ENCODE data around the gene BABAM1.
A peak's percentile ranks its signal among the peaks of the same experiment; 100 is the strongest.
"Not testable (repeated sequence)": the region's sequence is repeated elsewhere in the genome, so short reads cannot be mapped to it uniquely, and the experiment has no call there.

BABAM1 gene

GRCh38 chr19:17275441-17276175, 8.4 kb downstream of the BABAM1 start:
- no peak for DNase-seq

GRCh38 chr19:17279436-17279835, 12.2 kb downstream of the BABAM1 start:
- DNase-seq: no peak

- DNase-seq: peak; percentile 38
Measured at GRCh38 chr19:17281391-17282304, 14.4 kb downstream of the BABAM1 start, which contains the start of gene ANKLE1. Gene ANKLE1, plus strand, starts transcription at chr19:17281901. Its CDS starts 20 bp downstream, at chr19:17281921.

GRCh38 chr19:17282488-17283125, 15.4 kb downstream of the BABAM1 start:
- DNase-seq: peak; percentile 68

- DNase-seq: no peak
Measured at GRCh38 chr19:17283504-17283996, 16.3 kb downstream of the BABAM1 start.

- no peak for DNase-seq
Measured at GRCh38 chr19:17285415-17286135, 18.3 kb downstream of the BABAM1 start.

GRCh38 chr19:17286263-17286662, 19.0 kb downstream of the BABAM1 start:
- DNase-seq: no peak

- no peak for DNase-seq
Measured at GRCh38 chr19:17286752-17287151, 19.5 kb downstream of the BABAM1 start.

GRCh38 chr19:17289489-17289888, 22.2 kb downstream of the BABAM1 start:
- no peak for DNase-seq

GRCh38 chr19:17292301-17293074, 25.2 kb downstream of the BABAM1 start:
- peak; percentile 68 for DNase-seq

GRCh38 chr19:17293605-17294004, 26.4 kb downstream of the BABAM1 start:
- DNase-seq: no peak

- peak; percentile 21 for DNase-seq
Measured at GRCh38 chr19:17294051-17294891, 27.0 kb downstream of the BABAM1 start.

GRCh38 chr19:17295551-17295950, 28.3 kb downstream of the BABAM1 start:
- not testable (repeated sequence) for DNase-seq

GRCh38 chr19:17296273-17296672, 29.0 kb downstream of the BABAM1 start:
- no peak for DNase-seq

- DNase-seq: no peak
Measured at GRCh38 chr19:17296976-17297375, 29.7 kb downstream of the BABAM1 start.

- DNase-seq: no peak
Measured at GRCh38 chr19:17300992-17301619, 33.9 kb downstream of the BABAM1 start.

- no peak for DNase-seq
Measured at GRCh38 chr19:17302391-17303166, 35.3 kb downstream of the BABAM1 start.

GRCh38 chr19:17303167-17303939, 36.1 kb downstream of the BABAM1 start, which contains the start of gene ABHD8:
Gene ABHD8, minus strand, starts transcription at chr19:17303425. Its CDS starts 1,809 bp downstream, at chr19:17301616.
- DNase-seq: peak; percentile 88

- no peak for DNase-seq
Measured at GRCh38 chr19:17303940-17304267, 36.7 kb downstream of the BABAM1 start.

Data from activated effector memory CD4-positive, alpha-beta T cell treated with Interleukin-2 at 50 U/mL for 16 hours (primary cell).